ENCODE results near the gene ZNF649. TPM values are rescaled to one million over a fixed set of nuclear protein-coding genes. Genes with fewer than 3 reads are reported as not detected.

The ZNF649 gene
- 3.5 and 4.8 TPM in 2 replicates for total RNA-seq (2014; rRNA removed; shearing (Covaris generic))

- peak; percentile 66 to 70 for DNase-seq (ENCODE audit: low read depth in 1 of 2, low spot score in 2 of 2)
- H3K36me3 ChIP-seq, result peaks cover 11% of the 10 kb centered on the region
- H3K4me1 ChIP-seq (replicated peaks), result no peaks in the 10 kb centered on the region
- H3K27ac ChIP-seq, result no peak within 1 kb of the TSS
- H3K27me3 ChIP-seq (replicated peaks), result no peaks in the 10 kb centered on the region
- H3K9me3 ChIP-seq (replicated peaks), result peaks cover 12% of the 10 kb centered on the region
- H3K4me3 ChIP-seq, result peak within 1 kb of the TSS; percentile 47
Observed at GRCh38 chr19:51904331-51905165, at the start of gene ZNF649. Gene ZNF649, minus strand, starts transcription at chr19:51905017. Its CDS starts 4,910 bp downstream, at chr19:51900107.

GRCh38 chr19:51948975-51949374 is 44.2 kb upstream of the ZNF649 start:
- peaks cover 14% of the 10 kb centered on the region for H3K9me3 ChIP-seq (replicated peaks)
- no peak overlapping the region for H3K4me3 ChIP-seq
- H3K36me3 ChIP-seq, result peaks cover 16% of the 10 kb centered on the region
- no peak for DNase-seq (ENCODE audit: low read depth in 1 of 2, low spot score in 2 of 2)
- no peaks in the 10 kb centered on the region for H3K4me1 ChIP-seq (replicated peaks)
- H3K27ac ChIP-seq, result no peak overlapping the region
- no peaks in the 10 kb centered on the region for H3K27me3 ChIP-seq (replicated peaks)

GRCh38 chr19:51946602-51947001 is 41.8 kb upstream of the ZNF649 start:
- H3K9me3 ChIP-seq (replicated peaks), result peaks cover 20% of the 10 kb centered on the region
- no peaks in the 10 kb centered on the region for H3K27me3 ChIP-seq (replicated peaks)
- H3K36me3 ChIP-seq, result peaks cover 35% of the 10 kb centered on the region
- no peaks in the 10 kb centered on the region for H3K4me1 ChIP-seq (replicated peaks)
- DNase-seq (ENCODE audit: low read depth in 1 of 2, low spot score in 2 of 2), result no peak
- no peak overlapping the region for H3K27ac ChIP-seq
- H3K4me3 ChIP-seq, result no peak overlapping the region

- DNase-seq (ENCODE audit: low read depth in 1 of 2, low spot score in 2 of 2), result no peak
- Histone ChIP-seq H3K4me3 (no peak overlapping the region), H3K27me3 (replicated peaks) (no peaks in the 10 kb centered on the region), H3K27ac (no peak overlapping the region), H3K9me3 (replicated peaks) (peaks cover 22% of the 10 kb centered on the region), H3K36me3 (peaks cover 39% of the 10 kb centered on the region), H3K4me1 (replicated peaks) (no peaks in the 10 kb centered on the region)
Observed at GRCh38 chr19:51944798-51945552, 40.2 kb upstream of the ZNF649 start.

- Histone ChIP-seq H3K27me3 (replicated peaks) (no peaks in the 10 kb centered on the region), H3K27ac (no peak overlapping the region), H3K36me3 (peaks cover 22% of the 10 kb centered on the region), H3K4me1 (replicated peaks) (no peaks in the 10 kb centered on the region), H3K9me3 (replicated peaks) (peaks cover 12% of the 10 kb centered on the region), H3K4me3 (no peak overlapping the region)
- no peak for DNase-seq (ENCODE audit: low read depth in 1 of 2, low spot score in 2 of 2)
Observed at GRCh38 chr19:51938936-51939335, 34.1 kb upstream of the ZNF649 start.

GRCh38 chr19:51931921-51932320 is 27.1 kb upstream of the ZNF649 start:
- DNase-seq (ENCODE audit: low read depth in 1 of 2, low spot score in 2 of 2), result no peak
- Histone ChIP-seq H3K36me3 (peaks cover 7% of the 10 kb centered on the region), H3K9me3 (replicated peaks) (peaks cover 4% of the 10 kb centered on the region), H3K27me3 (replicated peaks) (no peaks in the 10 kb centered on the region), H3K27ac (no peak overlapping the region), H3K4me1 (replicated peaks) (no peaks in the 10 kb centered on the region), H3K4me3 (no peak overlapping the region)

GRCh38 chr19:51927859-51928258 is 23.0 kb upstream of the ZNF649 start:
- Histone ChIP-seq H3K4me3 (peak overlapping the region; percentile 53), H3K36me3 (peaks cover 7% of the 10 kb centered on the region; the same call in 1 of the 2 replicates), H3K4me1 (replicated peaks) (no peaks in the 10 kb centered on the region), H3K9me3 (replicated peaks) (peaks cover 8% of the 10 kb centered on the region), H3K27me3 (replicated peaks) (no peaks in the 10 kb centered on the region), H3K27ac (no peak overlapping the region)
- DNase-seq (ENCODE audit: low read depth in 1 of 2, low spot score in 2 of 2), result no peak

GRCh38 chr19:51926784-51927741 is 22.2 kb upstream of the ZNF649 start, which contains the start of gene ZNF613:
Gene ZNF613, plus strand, starts transcription at chr19:51927472. Its CDS starts 8,749 bp downstream, at chr19:51936221.
- Histone ChIP-seq H3K4me3 (peak within 1 kb of the TSS; percentile 53), H3K27me3 (replicated peaks) (no peaks in the 10 kb centered on the region), H3K36me3 (peaks cover 7% of the 10 kb centered on the region; the same call in 1 of the 2 replicates), H3K27ac (no peak within 1 kb of the TSS), H3K9me3 (replicated peaks) (peaks cover 16% of the 10 kb centered on the region), H3K4me1 (replicated peaks) (no peaks in the 10 kb centered on the region)
- DNase-seq (ENCODE audit: low read depth in 1 of 2, low spot score in 2 of 2), result peak; percentile 76 to 85

- no peaks in the 10 kb centered on the region for H3K4me1 ChIP-seq (replicated peaks)
- no peaks in the 10 kb centered on the region for H3K27me3 ChIP-seq (replicated peaks)
- no peak for DNase-seq (ENCODE audit: low read depth in 1 of 2, low spot score in 2 of 2)
- H3K9me3 ChIP-seq (replicated peaks), result peaks cover 18% of the 10 kb centered on the region
- H3K27ac ChIP-seq, result no peak overlapping the region
- H3K4me3 ChIP-seq, result peak overlapping the region; percentile 53
- H3K36me3 ChIP-seq, result peaks cover 7% of the 10 kb centered on the region; the same call in 1 of the 2 replicates
Observed at GRCh38 chr19:51926426-51926783, 21.6 kb upstream of the ZNF649 start.

GRCh38 chr19:51921949-51922348 is 17.1 kb upstream of the ZNF649 start:
- Histone ChIP-seq H3K9me3 (replicated peaks) (peaks cover 23% of the 10 kb centered on the region), H3K27ac (no peak overlapping the region), H3K4me3 (no peak overlapping the region), H3K27me3 (replicated peaks) (no peaks in the 10 kb centered on the region), H3K36me3 (no peaks in the 10 kb centered on the region), H3K4me1 (replicated peaks) (no peaks in the 10 kb centered on the region)
- no peak for DNase-seq (ENCODE audit: low read depth in 1 of 2, low spot score in 2 of 2)

- peaks cover 35% of the 10 kb centered on the region for H3K9me3 ChIP-seq (replicated peaks)
- no peak overlapping the region for H3K27ac ChIP-seq
- H3K4me1 ChIP-seq (replicated peaks), result no peaks in the 10 kb centered on the region
- H3K36me3 ChIP-seq, result no peaks in the 10 kb centered on the region
- no peaks in the 10 kb centered on the region for H3K27me3 ChIP-seq (replicated peaks)
- no peak overlapping the region for H3K4me3 ChIP-seq
- DNase-seq (ENCODE audit: low read depth in 1 of 2, low spot score in 2 of 2), result no peak
Observed at GRCh38 chr19:51919606-51920005, 14.8 kb upstream of the ZNF649 start.

- H3K27me3 ChIP-seq (replicated peaks), result no peaks in the 10 kb centered on the region
- H3K36me3 ChIP-seq, result no peaks in the 10 kb centered on the region
- H3K4me3 ChIP-seq, result no peak overlapping the region
- DNase-seq (ENCODE audit: low read depth in 1 of 2, low spot score in 2 of 2), result no peak
- H3K27ac ChIP-seq, result no peak overlapping the region
- H3K9me3 ChIP-seq (replicated peaks), result peaks cover 30% of the 10 kb centered on the region
- H3K4me1 ChIP-seq (replicated peaks), result no peaks in the 10 kb centered on the region
Observed at GRCh38 chr19:51916167-51916566, 11.3 kb upstream of the ZNF649 start.

- H3K36me3 ChIP-seq, result no peaks in the 10 kb centered on the region
- no peaks in the 10 kb centered on the region for H3K4me1 ChIP-seq (replicated peaks)
- H3K27ac ChIP-seq, result no peak overlapping the region
- no peak overlapping the region for H3K4me3 ChIP-seq
- H3K27me3 ChIP-seq (replicated peaks), result no peaks in the 10 kb centered on the region
- no peak for DNase-seq (ENCODE audit: low read depth in 1 of 2, low spot score in 2 of 2)
- H3K9me3 ChIP-seq (replicated peaks), result peaks cover 28% of the 10 kb centered on the region
Observed at GRCh38 chr19:51915324-51915867, 10.6 kb upstream of the ZNF649 start.
